Activated CD8-positive, alpha-beta memory T cell treated with anti-CD3 and anti-CD28 coated beads, Interleukin-2, amount 50 U/mL, for 24 hours (primary cell): ENCODE results near the gene WNT5B.
"Not testable (repeated sequence)": the region's sequence is repeated elsewhere in the genome, so short reads cannot be mapped to it uniquely, and the experiment has no call there.

Source experiments
- DNase-seq: peaks from one replicate; pipeline ENCODE4 v3.0.0-alpha.2; 2020; ENCODE audit errors: extremely low read depth

The WNT5B gene

GRCh38 chr12:1598757-1599156, 30.3 kb upstream of the WNT5B start:
- DNase-seq = no peak

- DNase-seq = not testable (repeated sequence)
Observed at GRCh38 chr12:1602706-1603105, 26.3 kb upstream of the WNT5B start.

GRCh38 chr12:1603269-1603993, 25.6 kb upstream of the WNT5B start:
- no peak for DNase-seq

- DNase-seq = no peak
Observed at GRCh38 chr12:1604464-1604863, 24.6 kb upstream of the WNT5B start.

GRCh38 chr12:1605129-1606020, 23.7 kb upstream of the WNT5B start:
- no peak for DNase-seq

- no peak for DNase-seq
Observed at GRCh38 chr12:1606021-1606622, 22.9 kb upstream of the WNT5B start.

GRCh38 chr12:1607940-1608712, 20.9 kb upstream of the WNT5B start:
- no peak for DNase-seq

GRCh38 chr12:1608713-1609119, 20.3 kb upstream of the WNT5B start:
- no peak for DNase-seq

- DNase-seq = no peak
Observed at GRCh38 chr12:1610072-1610643, 18.9 kb upstream of the WNT5B start.

- no peak for DNase-seq
Observed at GRCh38 chr12:1611803-1612572, 17.0 kb upstream of the WNT5B start.

GRCh38 chr12:1613860-1614259, 15.2 kb upstream of the WNT5B start:
- no peak for DNase-seq

- no peak for DNase-seq
Observed at GRCh38 chr12:1614360-1614759, 14.7 kb upstream of the WNT5B start.

- DNase-seq = no peak
Observed at GRCh38 chr12:1616233-1617066, 12.6 kb upstream of the WNT5B start.

- no peak for DNase-seq
Observed at GRCh38 chr12:1618489-1618888, 10.5 kb upstream of the WNT5B start.

- DNase-seq = no peak
Observed at GRCh38 chr12:1619159-1619558, 9.9 kb upstream of the WNT5B start.

- no peak for DNase-seq
Observed at GRCh38 chr12:1619587-1619986, 9.4 kb upstream of the WNT5B start.

GRCh38 chr12:1620092-1620491, 8.9 kb upstream of the WNT5B start:
- DNase-seq = no peak

GRCh38 chr12:1622406-1622805, 6.6 kb upstream of the WNT5B start:
- no peak for DNase-seq

- DNase-seq = no peak
Observed at GRCh38 chr12:1629338-1630132, 504 bp downstream of the WNT5B start.
